Measurements from ENCODE around the gene TGM4.

TGM4 gene

DNA sequence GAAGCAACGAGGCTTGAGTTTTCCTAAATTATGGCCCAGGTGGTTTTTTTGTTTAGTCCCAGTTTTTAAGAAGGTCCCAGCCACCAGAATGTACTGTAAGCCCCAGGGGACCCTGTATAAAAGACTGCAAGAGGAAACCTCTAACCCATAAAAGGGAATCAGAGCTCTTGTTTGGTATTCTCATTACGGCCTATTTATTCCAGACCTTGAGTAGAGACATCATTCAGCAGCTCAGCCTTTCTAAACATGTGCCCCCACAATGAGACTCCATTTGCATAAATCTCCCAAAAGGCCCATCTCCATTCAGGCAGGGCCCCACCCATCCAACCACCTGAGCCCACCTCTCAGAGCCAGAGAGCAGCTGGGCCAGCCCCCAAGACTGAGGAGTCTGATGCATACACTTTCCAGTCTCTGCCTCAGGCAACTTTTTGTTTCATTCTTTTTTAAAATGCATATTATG, 75.9 kb downstream of the TGM4 start:
- DNase-seq (ENCODE audit: low read depth) = no peak
- H3K4me3 ChIP-seq (ENCODE audit: low read length) = no peak overlapping the region
- TF ChIP-seq, protein P1, sequence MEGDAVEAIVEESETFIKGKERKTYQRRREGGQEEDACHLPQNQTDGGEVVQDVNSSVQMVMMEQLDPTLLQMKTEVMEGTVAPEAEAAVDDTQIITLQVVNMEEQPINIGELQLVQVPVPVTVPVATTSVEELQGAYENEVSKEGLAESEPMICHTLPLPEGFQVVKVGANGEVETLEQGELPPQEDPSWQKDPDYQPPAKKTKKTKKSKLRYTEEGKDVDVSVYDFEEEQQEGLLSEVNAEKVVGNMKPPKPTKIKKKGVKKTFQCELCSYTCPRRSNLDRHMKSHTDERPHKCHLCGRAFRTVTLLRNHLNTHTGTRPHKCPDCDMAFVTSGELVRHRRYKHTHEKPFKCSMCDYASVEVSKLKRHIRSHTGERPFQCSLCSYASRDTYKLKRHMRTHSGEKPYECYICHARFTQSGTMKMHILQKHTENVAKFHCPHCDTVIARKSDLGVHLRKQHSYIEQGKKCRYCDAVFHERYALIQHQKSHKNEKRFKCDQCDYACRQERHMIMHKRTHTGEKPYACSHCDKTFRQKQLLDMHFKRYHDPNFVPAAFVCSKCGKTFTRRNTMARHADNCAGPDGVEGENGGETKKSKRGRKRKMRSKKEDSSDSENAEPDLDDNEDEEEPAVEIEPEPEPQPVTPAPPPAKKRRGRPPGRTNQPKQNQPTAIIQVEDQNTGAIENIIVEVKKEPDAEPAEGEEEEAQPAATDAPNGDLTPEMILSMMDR (conservative IDR thresholded peaks at IDR 0.05; ENCODE audit: low read length) = no peak

DNA sequence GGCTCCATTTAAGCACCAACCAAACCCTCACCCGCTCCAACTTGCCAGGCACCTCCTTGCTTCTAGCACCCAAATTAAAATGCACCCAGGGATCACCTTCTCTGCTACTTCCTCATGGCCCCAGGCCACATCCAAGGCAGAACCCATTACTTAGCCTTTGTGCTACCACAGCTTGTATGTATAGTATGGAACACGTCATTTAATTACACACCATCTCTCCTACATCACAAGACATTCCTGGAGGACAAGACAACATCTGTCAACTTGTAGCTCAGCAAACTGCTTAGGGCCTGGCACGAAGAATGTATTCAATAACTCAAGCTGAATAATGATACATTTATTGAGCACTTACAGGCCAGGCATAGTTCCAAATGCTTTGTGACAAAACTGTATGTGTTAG, 78.3 kb downstream of the TGM4 start:
- TF ChIP-seq, protein P1 (conservative IDR thresholded peaks at IDR 0.05; ENCODE audit: low read length) = no peak
- DNase-seq (ENCODE audit: low read depth) = no peak

GRCh38 chr3:44954304-44954703, 79.9 kb downstream of the TGM4 start:
- DNase-seq (ENCODE audit: low read depth) = no peak
- H3K4me3 ChIP-seq (ENCODE audit: low read length) = no peak overlapping the region
- TF ChIP-seq, protein P1 (conservative IDR thresholded peaks at IDR 0.05; ENCODE audit: low read length) = no peak

More for the DNA sequence above, 78.3 kb downstream of the TGM4 start:
- no peak overlapping the region for H3K4me3 ChIP-seq (ENCODE audit: low read length)

- H3K4me3 ChIP-seq (ENCODE audit: low read length) = no peak overlapping the region
- peak; percentile 7 for DNase-seq (ENCODE audit: low read depth)
- TF ChIP-seq, protein P1 (conservative IDR thresholded peaks at IDR 0.05; ENCODE audit: low read length) = no peak
Observed at GRCh38 chr3:44954962-44955361, 80.6 kb downstream of the TGM4 start.

GRCh38 chr3:44955917-44956316, 81.5 kb downstream of the TGM4 start:
- no peak overlapping the region for H3K4me3 ChIP-seq (ENCODE audit: low read length)
- TF ChIP-seq, protein P1 (conservative IDR thresholded peaks at IDR 0.05; ENCODE audit: low read length) = no peak
- DNase-seq (ENCODE audit: low read depth) = no peak

- TF ChIP-seq, protein P1 (conservative IDR thresholded peaks at IDR 0.05; ENCODE audit: low read length) = no peak
- H3K4me3 ChIP-seq (ENCODE audit: low read length) = no peak overlapping the region
- DNase-seq (ENCODE audit: low read depth) = no peak
Observed at GRCh38 chr3:44957986-44958385, 83.6 kb downstream of the TGM4 start.

- no peak overlapping the region for H3K4me3 ChIP-seq (ENCODE audit: low read length)
- TF ChIP-seq, protein P1 (conservative IDR thresholded peaks at IDR 0.05; ENCODE audit: low read length) = no peak
- DNase-seq (ENCODE audit: low read depth) = no peak
Observed at GRCh38 chr3:44958386-44958785, 84.0 kb downstream of the TGM4 start.
